Activated T-helper 17 cell treated with anti-CD3 and anti-CD28 coated beads, Interleukin-2, amount 50 U/mL, for 72 hours (primary cell): ENCODE results near the gene PPP3R1. TPM values are rescaled to one million over a fixed set of nuclear protein-coding genes. Genes with fewer than 3 reads are reported as not detected.

Experiments
- ATAC-seq: fragments of 150-1000 bp; cut with Tn5 transposase; replicated peaks from 2 replicates; pipeline ENCODE4 v1.10.0; 2021; ENCODE audit warnings: mild to moderate bottlenecking, moderate library complexity
- H3K27ac Mint-ChIP-seq: one replicate; pipeline ENCODE4 v1.8.0; 2022; ENCODE audit warnings: mixed read lengths
- H3K27me3 Mint-ChIP-seq: one replicate; pipeline ENCODE4 v1.8.0; 2022; ENCODE audit warnings: mixed read lengths
- H3K36me3 Mint-ChIP-seq: one replicate; pipeline ENCODE4 v1.8.0; 2022; ENCODE audit warnings: low read depth, mild to moderate bottlenecking, mixed read lengths
- H3K4me1 Mint-ChIP-seq: one replicate; pipeline ENCODE4 v1.8.0; 2022; ENCODE audit warnings: mixed read lengths
- H3K4me3 Mint-ChIP-seq: one replicate; pipeline ENCODE4 v1.8.0; 2022; ENCODE audit warnings: mild to moderate bottlenecking, mixed read lengths
- H3K9me3 Mint-ChIP-seq: one replicate; pipeline ENCODE4 v1.8.0; 2022; ENCODE audit warnings: mixed read lengths
- total RNA-seq, 2 donors: library from RNA; stranded (reverse); gene quantifications; one replicate each; pipeline ENCODE4 v1.2.3, GENCODE V29; 2022

The PPP3R1 gene, protein sequence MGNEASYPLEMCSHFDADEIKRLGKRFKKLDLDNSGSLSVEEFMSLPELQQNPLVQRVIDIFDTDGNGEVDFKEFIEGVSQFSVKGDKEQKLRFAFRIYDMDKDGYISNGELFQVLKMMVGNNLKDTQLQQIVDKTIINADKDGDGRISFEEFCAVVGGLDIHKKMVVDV
- total RNA-seq, result 10 to 100 TPM; 54.1 to 70.0 TPM

DNA sequence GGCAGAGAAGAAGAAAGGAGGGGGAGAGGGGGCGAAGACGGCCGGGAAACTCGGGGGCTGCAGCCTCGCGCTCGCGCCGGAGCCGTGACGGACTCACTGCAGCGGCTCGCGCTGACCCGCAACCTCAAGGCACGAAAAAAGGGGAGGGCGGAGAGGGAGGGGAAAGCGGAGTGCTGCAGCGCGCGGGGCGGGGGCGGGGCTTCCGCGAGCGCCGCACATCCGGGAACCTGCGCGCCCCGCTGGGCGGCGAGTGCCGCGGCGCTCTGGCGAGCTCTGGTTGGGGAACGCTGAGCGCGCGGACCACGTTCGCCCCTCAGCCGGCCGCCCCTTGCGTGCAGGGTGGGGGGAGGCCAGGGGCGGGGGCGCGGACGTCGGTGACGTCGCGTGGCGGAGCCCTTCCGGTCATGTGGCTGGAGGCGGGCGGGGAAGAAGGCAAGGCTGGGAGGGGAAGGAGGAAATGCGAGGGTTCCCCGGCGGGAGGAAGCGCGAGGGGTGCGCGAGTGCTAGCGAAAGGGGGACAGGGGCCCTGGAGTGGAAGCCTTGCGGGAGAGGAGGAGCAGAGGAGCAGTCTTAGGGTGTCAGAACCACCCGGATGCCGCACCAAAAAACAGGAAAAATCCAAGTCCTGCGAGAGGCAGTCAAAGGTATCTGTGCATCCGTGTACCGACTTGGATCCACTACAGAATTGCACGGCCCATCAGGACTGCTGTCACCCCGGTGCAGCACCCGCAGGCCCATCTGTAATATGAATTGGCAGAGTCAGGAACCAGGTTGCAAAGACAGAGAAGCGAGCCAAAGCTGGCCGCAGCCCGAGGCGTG lies at the start of gene PPP3R1:
TSS of gene PPP3R1 (minus strand) at position 133 of the 819 bp plus-strand sequence. CDS start 405 bp downstream, outside the sequence.
- peak; percentile 86 for ATAC-seq
- Mint-ChIP-seq H3K4me3 (no peak within 1 kb of the TSS), H3K4me1 (peaks cover 17% of the 10 kb centered on the region), H3K36me3 (peaks cover 29% of the 10 kb centered on the region), H3K27me3 (no peaks in the 10 kb centered on the region), H3K27ac (peak within 1 kb of the TSS; percentile 96), H3K9me3 (no peaks in the 10 kb centered on the region)

DNA sequence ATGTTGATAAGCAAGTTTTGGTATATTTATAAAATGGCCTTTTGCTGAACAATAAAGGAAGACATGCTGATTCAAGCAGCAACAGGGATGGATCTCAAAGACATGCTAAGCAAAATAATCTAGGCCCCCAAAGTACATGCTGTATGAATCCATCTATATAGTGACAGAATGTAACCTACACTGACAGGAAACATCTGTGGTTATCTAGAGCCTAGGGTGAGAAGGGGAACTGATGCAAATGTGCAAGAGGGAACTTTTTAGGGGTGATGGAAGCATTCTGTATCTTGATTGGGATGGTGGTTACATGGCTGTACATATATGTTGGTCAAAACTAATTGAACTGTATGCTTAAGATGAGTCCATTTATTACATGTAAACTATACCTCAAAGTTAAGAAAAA lies 43.2 kb upstream of the PPP3R1 start:
- ATAC-seq, result no peak
- H3K4me3 Mint-ChIP-seq, result no peak overlapping the region
- no peak overlapping the region for H3K27ac Mint-ChIP-seq
- no peaks in the 10 kb centered on the region for H3K4me1 Mint-ChIP-seq
- H3K9me3 Mint-ChIP-seq, result no peaks in the 10 kb centered on the region
- peaks cover 7% of the 10 kb centered on the region for H3K27me3 Mint-ChIP-seq
- H3K36me3 Mint-ChIP-seq, result no peaks in the 10 kb centered on the region

DNA sequence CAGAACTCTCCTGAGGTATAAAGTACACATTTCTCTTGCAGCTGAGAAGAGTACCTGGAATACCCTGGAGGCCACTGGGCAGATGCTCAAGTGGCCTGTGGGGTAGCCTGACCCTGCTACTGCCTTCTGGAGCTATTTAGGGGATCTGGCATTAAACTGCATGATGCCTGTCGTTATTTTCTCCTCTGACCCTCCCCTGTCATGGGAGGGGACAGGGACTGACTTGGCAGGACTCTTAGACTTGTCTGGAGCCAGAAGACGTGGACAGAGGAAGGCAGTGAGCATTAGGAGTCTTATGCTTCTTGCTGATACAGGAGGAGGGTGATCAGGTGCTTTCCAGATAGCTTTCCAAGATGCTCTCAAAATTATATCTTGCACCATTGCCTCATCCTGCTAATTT lies 42.6 kb upstream of the PPP3R1 start:
- peaks cover 10% of the 10 kb centered on the region for H3K27me3 Mint-ChIP-seq
- H3K27ac Mint-ChIP-seq, result no peak overlapping the region
- H3K36me3 Mint-ChIP-seq, result no peaks in the 10 kb centered on the region
- no peak overlapping the region for H3K4me3 Mint-ChIP-seq
- no peaks in the 10 kb centered on the region for H3K4me1 Mint-ChIP-seq
- ATAC-seq, result no peak
- H3K9me3 Mint-ChIP-seq, result no peaks in the 10 kb centered on the region

DNA sequence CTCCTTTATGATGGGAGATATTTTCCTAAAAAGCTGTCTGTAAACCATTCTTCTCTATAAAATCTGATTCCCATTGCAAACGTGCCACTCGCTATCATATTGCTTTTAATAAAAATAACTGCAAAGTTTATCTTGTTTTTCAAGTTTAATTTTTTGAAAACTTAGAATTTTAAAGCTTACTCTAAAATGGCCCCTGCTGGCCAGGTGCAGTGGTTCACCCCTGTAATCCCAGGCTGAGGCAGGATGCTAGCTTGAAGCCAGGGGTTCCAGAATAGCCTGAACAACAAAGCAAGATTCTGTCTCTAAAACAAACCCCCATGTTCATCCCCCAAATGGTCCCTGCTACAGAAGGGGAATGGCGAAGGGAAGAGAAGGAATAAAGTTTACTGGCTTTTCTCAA lies 41.9 kb upstream of the PPP3R1 start:
- H3K4me3 Mint-ChIP-seq, result no peak overlapping the region
- ATAC-seq, result no peak
- no peaks in the 10 kb centered on the region for H3K36me3 Mint-ChIP-seq
- H3K27ac Mint-ChIP-seq, result no peak overlapping the region
- H3K4me1 Mint-ChIP-seq, result no peaks in the 10 kb centered on the region
- no peaks in the 10 kb centered on the region for H3K9me3 Mint-ChIP-seq
- H3K27me3 Mint-ChIP-seq, result peaks cover 10% of the 10 kb centered on the region

DNA sequence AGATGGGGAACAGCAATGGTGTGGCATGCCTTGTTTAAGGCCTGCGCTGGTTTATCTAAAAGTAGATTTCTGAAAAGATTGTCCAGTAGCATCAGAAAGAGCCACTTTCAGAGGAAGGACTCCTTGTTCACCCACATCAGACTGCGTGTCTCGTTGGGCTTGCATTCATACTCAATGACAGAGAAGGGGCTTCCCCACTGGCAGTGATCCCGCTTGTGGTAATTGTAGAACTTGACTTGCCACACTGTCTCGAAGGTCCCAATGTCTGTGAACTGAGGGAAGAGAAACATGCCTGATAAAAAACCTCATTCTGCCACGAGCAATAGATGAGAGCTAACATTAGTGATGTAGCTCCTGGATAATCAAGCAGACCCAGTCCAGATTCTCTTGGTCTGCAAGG lies 41.4 kb upstream of the PPP3R1 start:
- H3K36me3 Mint-ChIP-seq, result no peaks in the 10 kb centered on the region
- H3K9me3 Mint-ChIP-seq, result no peaks in the 10 kb centered on the region
- ATAC-seq, result no peak
- H3K27me3 Mint-ChIP-seq, result peaks cover 10% of the 10 kb centered on the region
- no peak overlapping the region for H3K4me3 Mint-ChIP-seq
- no peaks in the 10 kb centered on the region for H3K4me1 Mint-ChIP-seq
- H3K27ac Mint-ChIP-seq, result no peak overlapping the region

DNA sequence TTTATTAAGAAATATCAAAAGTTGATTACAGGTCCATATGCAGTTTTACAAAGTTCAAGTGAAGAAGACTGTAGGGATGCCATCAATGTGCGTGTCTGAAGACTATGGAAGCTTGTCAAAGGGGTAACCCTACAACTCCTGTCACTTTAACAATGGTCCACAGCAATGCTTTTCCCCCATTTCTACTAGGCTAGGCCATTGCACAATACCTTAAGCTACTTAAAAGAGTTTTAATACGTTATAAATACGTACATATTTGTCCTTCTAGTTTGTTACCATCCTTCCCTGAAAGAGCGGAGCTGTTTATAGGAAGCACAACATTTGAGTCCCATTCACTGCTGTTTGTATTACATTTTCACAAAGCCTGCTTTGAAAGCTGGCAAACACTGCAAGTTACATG lies 40.7 kb upstream of the PPP3R1 start:
- Mint-ChIP-seq H3K27ac (no peak overlapping the region), H3K36me3 (no peaks in the 10 kb centered on the region), H3K27me3 (peaks cover 13% of the 10 kb centered on the region), H3K4me1 (no peaks in the 10 kb centered on the region), H3K4me3 (no peak overlapping the region), H3K9me3 (no peaks in the 10 kb centered on the region)
- no peak for ATAC-seq

DNA sequence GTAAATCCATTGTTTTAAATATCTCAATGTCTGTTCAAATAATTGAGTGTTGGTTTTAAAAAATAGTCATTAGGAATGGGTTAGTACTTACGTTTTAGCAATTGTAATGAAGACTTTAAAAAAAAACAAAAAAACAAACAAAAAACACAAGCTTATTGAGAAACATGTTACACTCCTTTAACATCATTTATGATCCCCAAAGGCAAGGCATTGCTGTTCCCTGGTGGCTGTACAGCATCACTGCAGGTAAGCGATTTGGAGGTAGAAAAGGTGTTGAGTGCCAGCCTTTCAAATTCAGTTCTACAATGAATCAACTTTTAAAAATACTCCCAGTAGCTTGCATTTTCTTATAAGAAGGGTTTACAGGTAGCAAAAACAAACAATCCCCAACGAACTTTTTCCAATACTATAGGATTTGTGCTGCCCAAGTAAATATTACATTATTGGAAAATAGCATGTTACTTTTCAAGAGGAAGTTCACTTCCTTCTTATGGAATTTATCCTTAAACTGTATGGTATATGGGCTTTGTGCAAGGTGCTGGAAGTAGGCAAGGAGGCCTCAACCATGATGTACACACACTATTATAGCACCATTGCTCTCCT lies 39.9 kb upstream of the PPP3R1 start:
- no peak for ATAC-seq
- no peak overlapping the region for H3K27ac Mint-ChIP-seq
- no peaks in the 10 kb centered on the region for H3K9me3 Mint-ChIP-seq
- peaks cover 15% of the 10 kb centered on the region for H3K27me3 Mint-ChIP-seq
- no peaks in the 10 kb centered on the region for H3K36me3 Mint-ChIP-seq
- no peaks in the 10 kb centered on the region for H3K4me1 Mint-ChIP-seq
- H3K4me3 Mint-ChIP-seq, result no peak overlapping the region

DNA sequence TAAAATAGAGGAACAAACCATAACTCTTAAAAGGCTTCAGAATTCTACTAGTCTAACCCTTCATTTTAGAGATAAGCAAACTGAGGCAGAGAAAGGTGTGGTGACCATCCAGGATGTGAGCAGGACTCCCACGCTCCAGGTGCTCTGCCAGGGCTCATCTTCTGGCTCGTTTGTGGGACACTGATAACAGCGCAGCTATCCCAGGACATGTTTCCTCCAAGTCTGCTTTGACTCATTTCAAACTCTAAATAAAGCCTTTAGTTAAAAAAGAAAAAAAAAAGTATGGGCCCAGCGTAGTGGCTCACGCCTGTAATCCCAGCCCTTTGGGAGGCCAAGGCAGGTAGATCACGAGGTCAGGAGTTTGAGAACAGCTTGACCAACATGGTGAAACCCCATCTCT lies 39.0 kb upstream of the PPP3R1 start:
- Mint-ChIP-seq H3K9me3 (no peaks in the 10 kb centered on the region), H3K27me3 (peaks cover 15% of the 10 kb centered on the region), H3K4me1 (no peaks in the 10 kb centered on the region), H3K4me3 (no peak overlapping the region), H3K27ac (no peak overlapping the region), H3K36me3 (no peaks in the 10 kb centered on the region)
- ATAC-seq, result no peak

DNA sequence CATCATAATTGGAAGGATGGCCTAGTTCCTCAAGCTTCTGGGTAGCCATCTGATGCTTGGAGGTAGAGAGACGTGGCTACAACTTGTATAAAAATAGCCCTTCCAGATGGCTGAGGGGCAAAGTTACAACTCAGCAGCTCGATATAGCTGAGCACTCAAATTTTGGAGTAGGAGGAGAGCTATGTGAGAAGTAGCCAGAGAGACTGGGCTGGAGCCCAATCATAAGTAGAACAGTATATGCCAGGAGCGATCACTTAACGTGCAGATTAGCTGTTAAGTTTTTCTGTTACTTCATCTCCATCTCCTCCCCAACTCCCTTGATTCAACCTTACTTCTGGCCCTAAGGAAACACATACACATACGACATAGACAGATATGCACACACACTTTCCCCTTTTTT lies 38.6 kb upstream of the PPP3R1 start:
- no peak overlapping the region for H3K4me3 Mint-ChIP-seq
- no peak overlapping the region for H3K27ac Mint-ChIP-seq
- ATAC-seq, result no peak
- no peaks in the 10 kb centered on the region for H3K9me3 Mint-ChIP-seq
- no peaks in the 10 kb centered on the region for H3K36me3 Mint-ChIP-seq
- H3K4me1 Mint-ChIP-seq, result no peaks in the 10 kb centered on the region
- peaks cover 15% of the 10 kb centered on the region for H3K27me3 Mint-ChIP-seq

DNA sequence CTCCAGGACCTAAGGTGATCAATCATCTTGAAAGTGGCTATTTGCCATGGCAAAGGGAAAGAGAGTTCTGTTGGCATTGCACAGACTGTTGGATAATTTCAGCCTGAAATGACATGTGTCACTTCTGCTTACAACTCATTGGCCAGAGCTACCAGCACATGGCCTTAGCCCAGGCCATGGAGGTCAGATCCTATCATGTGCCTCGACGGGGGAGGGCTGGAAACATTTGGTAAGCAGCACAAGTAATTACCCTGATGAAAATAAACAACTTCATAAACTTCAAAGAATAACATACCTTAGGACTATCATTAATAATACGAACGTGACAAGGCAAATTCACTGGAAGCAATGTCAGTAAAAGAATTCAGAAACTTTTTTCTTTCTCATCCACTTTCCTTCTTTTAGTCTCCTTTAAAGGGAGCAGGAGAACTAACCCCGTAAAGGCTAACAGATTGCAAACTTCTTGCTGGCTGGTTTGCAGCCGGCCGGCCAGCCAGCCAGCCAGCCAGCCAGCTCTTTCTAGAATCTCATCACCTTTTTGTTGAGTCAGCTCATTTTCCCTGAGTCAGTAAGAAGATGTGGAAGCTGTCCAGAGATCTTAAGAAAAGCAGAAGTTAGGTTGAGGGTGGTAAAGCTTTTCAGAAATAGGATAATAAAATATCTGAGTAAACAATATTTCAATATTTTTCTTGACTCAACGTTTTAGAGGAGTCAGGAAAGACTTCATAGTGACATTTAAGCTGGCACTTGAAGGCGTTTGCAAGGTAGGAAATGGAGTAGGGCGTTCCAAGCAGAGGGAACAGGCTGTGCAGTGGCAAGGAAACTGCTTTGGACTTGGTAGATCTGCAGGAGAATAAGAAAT lies 35.5 kb upstream of the PPP3R1 start:
- no peak for ATAC-seq
- Mint-ChIP-seq H3K4me1 (no peaks in the 10 kb centered on the region), H3K27me3 (peaks cover 19% of the 10 kb centered on the region), H3K27ac (no peak overlapping the region), H3K9me3 (no peaks in the 10 kb centered on the region), H3K36me3 (no peaks in the 10 kb centered on the region), H3K4me3 (no peak overlapping the region)

DNA sequence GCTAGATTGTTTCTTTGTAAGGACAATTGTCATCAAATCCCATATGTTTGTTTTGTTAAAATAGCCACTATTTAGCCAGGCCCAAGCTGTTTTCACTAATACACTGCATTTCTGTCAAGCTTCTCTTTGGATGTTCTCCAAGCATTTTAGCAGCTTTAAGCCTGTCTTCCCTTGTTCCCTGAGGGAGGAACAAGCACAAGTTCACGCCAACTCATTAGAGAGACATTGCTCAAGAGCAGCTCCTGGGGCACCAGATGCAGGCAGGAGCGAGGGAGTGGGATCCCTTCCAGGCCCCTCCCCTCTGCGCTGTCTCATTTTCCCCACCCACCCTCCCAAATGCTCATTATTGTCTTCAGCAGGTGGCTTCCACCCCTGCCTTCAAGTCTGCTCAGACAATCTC lies 32.6 kb upstream of the PPP3R1 start:
- H3K36me3 Mint-ChIP-seq, result no peaks in the 10 kb centered on the region
- H3K9me3 Mint-ChIP-seq, result no peaks in the 10 kb centered on the region
- H3K4me3 Mint-ChIP-seq, result no peak overlapping the region
- no peak for ATAC-seq
- no peak overlapping the region for H3K27ac Mint-ChIP-seq
- H3K27me3 Mint-ChIP-seq, result peaks cover 15% of the 10 kb centered on the region
- no peaks in the 10 kb centered on the region for H3K4me1 Mint-ChIP-seq

DNA sequence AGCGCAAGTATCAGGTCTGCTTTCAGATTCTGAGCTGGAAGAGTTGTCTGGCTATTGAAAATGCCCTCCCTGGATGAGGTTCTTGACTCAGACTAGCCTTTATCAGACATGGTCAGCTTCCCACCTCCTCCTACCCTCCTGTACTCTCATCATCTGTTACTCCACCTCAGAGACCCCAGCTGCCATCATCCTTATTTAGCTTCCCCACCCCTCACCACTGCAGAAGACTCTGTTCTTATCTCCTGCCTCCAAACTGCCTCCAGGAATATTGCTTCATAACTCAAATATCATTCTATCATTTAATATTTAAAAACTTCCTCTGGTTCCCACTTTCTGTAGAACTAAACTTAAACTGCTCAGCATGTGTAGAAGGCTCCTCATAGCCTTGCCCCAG lies 31.1 kb upstream of the PPP3R1 start:
- Mint-ChIP-seq H3K36me3 (no peaks in the 10 kb centered on the region), H3K9me3 (no peaks in the 10 kb centered on the region)

DNA sequence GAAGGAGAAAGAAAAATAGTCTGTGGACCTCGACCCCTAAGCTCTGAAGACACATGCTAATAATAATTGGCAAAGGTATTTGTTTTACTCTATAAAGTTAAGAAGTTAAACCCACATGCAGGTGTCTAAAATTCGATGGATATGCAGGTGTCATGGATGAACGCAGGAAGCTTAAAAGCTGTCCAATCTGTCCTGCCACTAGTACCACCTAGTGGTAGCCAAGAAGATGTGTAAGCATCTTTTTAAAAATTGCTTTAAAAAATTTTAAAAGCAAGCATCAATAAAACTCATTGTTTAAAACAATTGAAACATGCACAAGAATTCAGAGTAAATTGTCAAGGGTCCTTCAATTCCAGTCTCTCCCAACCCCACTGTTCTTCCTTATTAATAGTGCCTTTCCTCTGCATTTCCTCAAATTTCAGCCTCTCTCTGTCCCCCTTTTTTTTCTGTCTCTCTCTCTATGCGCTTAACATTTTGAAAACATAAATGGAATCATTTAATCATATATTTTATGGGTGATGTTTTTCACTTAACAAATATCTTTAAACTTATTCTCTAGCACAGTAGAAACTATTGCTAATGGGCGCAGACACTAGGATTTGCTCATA lies 30.6 kb upstream of the PPP3R1 start:
- H3K4me1 Mint-ChIP-seq, result no peaks in the 10 kb centered on the region
- no peaks in the 10 kb centered on the region for H3K9me3 Mint-ChIP-seq
- H3K27ac Mint-ChIP-seq, result no peak overlapping the region
- peak; percentile 38 for ATAC-seq
- no peaks in the 10 kb centered on the region for H3K36me3 Mint-ChIP-seq
- H3K4me3 Mint-ChIP-seq, result no peak overlapping the region
- peaks cover 8% of the 10 kb centered on the region for H3K27me3 Mint-ChIP-seq

More for the DNA sequence above, 31.1 kb upstream of the PPP3R1 start:
- H3K27ac Mint-ChIP-seq, result no peak overlapping the region
- no peak overlapping the region for H3K4me3 Mint-ChIP-seq
- H3K27me3 Mint-ChIP-seq, result peaks cover 13% of the 10 kb centered on the region
- no peak for ATAC-seq
- no peaks in the 10 kb centered on the region for H3K4me1 Mint-ChIP-seq

DNA sequence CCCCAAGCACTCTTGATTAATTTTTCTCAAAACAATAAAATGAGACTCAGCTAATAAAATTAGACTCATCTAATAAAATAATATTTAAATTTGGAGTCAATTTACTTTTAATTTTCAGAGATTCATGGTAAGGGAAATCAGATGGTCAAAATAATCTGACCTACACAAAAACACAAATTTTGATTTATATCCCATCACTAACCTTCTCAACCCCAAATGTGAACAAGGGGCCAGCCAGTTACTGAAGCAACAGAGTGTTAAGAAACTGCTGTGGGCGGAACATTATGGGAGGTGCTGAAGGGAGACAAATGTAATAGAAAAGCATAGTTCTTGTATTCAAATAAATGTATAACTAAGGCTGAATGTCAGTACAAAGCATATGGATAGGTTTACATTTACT lies 28.5 kb upstream of the PPP3R1 start:
- Mint-ChIP-seq H3K4me1 (no peaks in the 10 kb centered on the region), H3K4me3 (no peak overlapping the region), H3K27me3 (peaks cover 6% of the 10 kb centered on the region), H3K27ac (no peak overlapping the region), H3K9me3 (no peaks in the 10 kb centered on the region), H3K36me3 (no peaks in the 10 kb centered on the region)
- no peak for ATAC-seq
